Large intestine (tissue), 3 donors: Measurements from ENCODE around the gene JPH4. TPM values are rescaled to one million over a fixed set of nuclear protein-coding genes. Genes with fewer than 3 reads are reported as not detected.

Source experiments
- DNase-seq, 2 donors: peaks; one replicate each; pipeline versions ENCODE4 v3.0.0 to v3.0.0-alpha.2; 2013
- H3K27ac ChIP-seq: one replicate; pipeline ENCODE4 v1.5.1; 2013; ENCODE audit warnings: low read length
- H3K27me3 ChIP-seq: 2 replicates; pipeline ENCODE4 v1.6.1; 2013; ENCODE audit warnings: low read length; ENCODE audit not compliant: control insufficient read depth, insufficient read depth
- H3K36me3 ChIP-seq: 2 replicates; pipeline ENCODE4 v1.6.1; 2013; ENCODE audit warnings: low read length; ENCODE audit not compliant: control insufficient read depth, insufficient read depth
- H3K4me1 ChIP-seq: one replicate; pipeline ENCODE4 v1.6.1; 2013; ENCODE audit warnings: low read length; ENCODE audit not compliant: control insufficient read depth, insufficient read depth
- H3K4me3 ChIP-seq: one replicate; pipeline ENCODE4 v1.5.1; 2013; ENCODE audit warnings: low read length
- H3K9me3 ChIP-seq: one replicate; pipeline ENCODE4 v1.6.1; 2013; ENCODE audit warnings: mild to moderate bottlenecking, low read depth, low read length, moderate library complexity; ENCODE audit not compliant: control insufficient read depth
- WGBS: methylation state at CpG from one replicate; pipeline ENCODE4 v1.1.5; 2013; ENCODE audit warnings: low lambda C conversion rate; ENCODE audit not compliant: insufficient coverage; 5-methylcytosine and 5-hydroxymethylcytosine counted together
- polyA plus RNA-seq: library from polyadenylated mRNA; unstranded; fragments of 120-200 nt; gene quantifications from one replicate; pipeline ENCODE4 v1.2.1, GENCODE V29; 2013

The JPH4 gene
- polyA plus RNA-seq, 1 donor = 6.6 TPM

GRCh38 chr14:23557521-23557920 is 21.1 kb downstream of the JPH4 start:
- peak overlapping the region; percentile 87 for H3K4me3 ChIP-seq
- H3K27me3 ChIP-seq = no peaks in the 10 kb centered on the region
- peak overlapping the region; percentile 94 for H3K27ac ChIP-seq
- H3K4me1 ChIP-seq = peaks cover 31% of the 10 kb centered on the region
- H3K9me3 ChIP-seq = no peaks in the 10 kb centered on the region
- WGBS = 33% methylated on average over 1 of the region's 2 CpGs
- H3K36me3 ChIP-seq = peaks cover 36% of the 10 kb centered on the region
- DNase-seq = no peak

DNA sequence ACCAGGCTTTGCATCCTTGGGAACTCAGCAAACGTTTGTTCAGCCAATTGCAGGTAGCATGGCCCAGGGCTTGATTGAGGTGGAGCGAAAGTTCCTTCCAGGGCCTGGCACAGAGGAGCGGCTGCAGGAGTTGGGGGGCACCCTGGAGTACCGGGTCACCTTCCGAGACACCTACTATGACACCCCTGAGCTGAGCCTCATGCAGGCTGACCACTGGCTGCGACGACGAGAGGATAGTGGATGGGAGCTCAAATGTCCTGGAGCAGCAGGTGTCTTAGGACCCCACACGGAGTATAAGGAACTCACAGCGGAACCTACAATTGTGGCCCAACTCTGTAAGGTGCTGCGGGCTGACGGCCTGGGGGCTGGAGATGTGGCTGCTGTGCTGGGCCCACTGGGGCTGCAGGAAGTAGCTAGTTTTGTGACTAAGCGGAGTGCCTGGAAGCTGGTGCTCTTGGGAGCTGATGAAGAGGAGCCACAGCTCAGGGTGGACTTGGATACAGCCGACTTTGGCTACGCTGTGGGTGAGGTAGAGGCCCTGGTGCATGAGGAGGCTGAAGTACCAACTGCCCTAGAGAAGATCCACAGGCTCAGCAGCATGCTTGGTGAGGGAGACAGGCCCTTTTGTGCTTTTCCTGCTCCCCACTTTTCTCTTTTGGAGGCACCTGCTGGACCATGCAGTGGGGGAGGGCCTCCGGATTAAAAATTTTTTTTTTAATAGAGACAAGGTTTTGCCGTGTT is 21.7 kb downstream of the JPH4 start:
- no peaks in the 10 kb centered on the region for H3K9me3 ChIP-seq
- peak in 1 of 2 donors; percentile 45 for DNase-seq
- H3K4me3 ChIP-seq = peak overlapping the region; percentile 87
- WGBS = no CpG with 5 or more reads among the region's 17 CpGs
- H3K4me1 ChIP-seq = peaks cover 31% of the 10 kb centered on the region
- H3K27me3 ChIP-seq = no peaks in the 10 kb centered on the region
- H3K36me3 ChIP-seq = peaks cover 30% of the 10 kb centered on the region
- peak overlapping the region; percentile 94 for H3K27ac ChIP-seq

DNA sequence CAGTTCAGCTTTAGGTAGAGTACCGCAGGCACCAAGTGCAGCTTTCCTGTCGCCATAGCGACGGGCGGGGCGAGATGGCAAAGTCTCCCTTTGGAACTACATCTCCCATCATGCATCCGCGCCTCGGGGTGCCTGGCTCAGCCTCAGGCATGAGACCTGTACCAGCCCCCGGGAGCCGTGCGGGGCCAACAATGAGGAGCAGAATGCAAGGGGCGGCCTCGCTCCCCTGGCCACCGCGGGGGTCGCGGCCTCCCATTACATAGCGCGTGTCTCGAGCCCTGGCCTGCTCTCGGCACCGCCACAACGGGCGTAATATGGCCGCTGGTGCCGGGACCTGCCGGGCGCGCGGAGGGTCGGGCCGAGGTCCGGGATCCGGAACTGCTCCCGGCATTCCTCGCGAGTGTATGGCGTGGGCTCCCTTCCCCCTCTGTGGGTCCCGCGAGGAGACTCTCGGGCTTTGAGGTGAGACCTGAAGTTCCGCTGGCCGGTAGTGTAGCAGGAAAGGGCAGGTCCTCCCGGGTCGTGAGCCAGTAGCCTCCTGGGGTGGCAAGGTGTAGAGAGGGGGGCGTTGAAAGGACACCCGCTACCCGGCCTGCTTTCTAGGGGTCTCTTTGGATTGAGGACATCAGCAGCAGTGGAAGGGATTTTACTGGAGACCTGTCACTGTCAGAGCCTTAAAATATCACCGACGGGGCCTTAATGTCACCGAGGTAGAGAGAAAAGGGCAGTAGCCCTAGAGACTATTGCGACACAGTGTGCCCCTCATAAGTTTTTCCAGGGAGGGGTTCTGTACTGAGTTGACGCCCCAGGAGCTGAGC is 22.5 kb downstream of the JPH4 start, which contains the start of gene THTPA:
Gene THTPA (plus strand): TSS at position 390 of the 818 bp plus-strand sequence. CDS start 487 bp downstream, outside the sequence.
- Histone ChIP-seq H3K36me3 (peaks cover 22% of the 10 kb centered on the region), H3K27ac (peak within 1 kb of the TSS; percentile 94), H3K27me3 (no peaks in the 10 kb centered on the region), H3K4me3 (peak within 1 kb of the TSS; percentile 87), H3K4me1 (peaks cover 31% of the 10 kb centered on the region), H3K9me3 (peaks cover 2% of the 10 kb centered on the region)
- WGBS = no CpG with 5 or more reads among the region's 54 CpGs
- peak; percentile 90 to 96 for DNase-seq

GRCh38 chr14:23555533-23555881 is 23.1 kb downstream of the JPH4 start:
- WGBS = no CpG with 5 or more reads among the region's 14 CpGs
- Histone ChIP-seq H3K4me1 (peaks cover 33% of the 10 kb centered on the region), H3K27ac (peak overlapping the region; percentile 94)

DNA sequence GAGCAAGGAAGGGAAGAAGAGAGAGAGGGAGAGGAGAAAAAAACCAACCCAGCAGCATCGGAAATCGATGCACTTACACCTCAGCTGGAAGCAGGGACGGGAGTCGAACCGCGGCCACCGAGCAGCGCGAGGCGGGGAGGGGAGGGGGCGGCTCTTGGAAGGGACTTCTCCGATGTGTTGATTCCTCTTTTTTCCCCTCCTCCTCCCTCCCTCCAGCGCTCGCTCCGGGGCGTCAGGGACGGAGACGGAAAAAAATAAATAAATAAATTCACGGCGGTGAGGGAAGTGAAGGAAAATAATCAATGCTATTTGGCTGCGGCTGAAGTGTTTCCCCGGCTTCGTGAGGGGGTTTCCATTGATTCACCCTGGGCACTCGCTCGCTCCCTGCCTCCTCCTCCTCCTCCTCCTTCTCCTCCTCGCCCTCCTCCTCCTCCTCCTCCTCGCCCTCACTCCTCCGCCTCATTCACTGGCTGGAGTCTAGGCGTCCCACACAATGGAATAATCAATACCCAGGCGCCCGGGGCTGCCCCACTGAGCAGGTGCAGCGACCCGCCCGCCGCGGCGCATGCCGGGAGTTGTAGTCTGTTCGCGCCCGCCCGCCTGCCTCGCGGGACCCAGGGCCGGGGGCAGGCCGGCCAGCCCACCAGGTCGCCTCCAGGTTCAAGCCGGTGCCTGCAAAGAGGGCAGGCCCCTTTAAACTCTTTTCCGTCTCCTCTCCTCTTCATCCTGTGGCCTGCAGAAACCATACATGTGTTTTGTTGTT is 27.1 kb downstream of the JPH4 start, which contains the start of gene ZFHX2:
Gene ZFHX2 (minus strand): TSS at position 500 of the 763 bp plus-strand sequence. CDS start 16,440 bp downstream, outside the sequence.
- Histone ChIP-seq H3K27ac (peak within 1 kb of the TSS; percentile 46), H3K36me3 (no peaks in the 10 kb centered on the region), H3K9me3 (peaks cover 5% of the 10 kb centered on the region), H3K4me3 (peak within 1 kb of the TSS; percentile 72), H3K4me1 (peaks cover 9% of the 10 kb centered on the region), H3K27me3 (peaks cover 15% of the 10 kb centered on the region)
- DNase-seq = peak; percentile 53 to 84
- WGBS = 0% methylated on average over 3 of the region's 49 CpGs

More at GRCh38 chr14:23555533-23555881, 23.1 kb downstream of the JPH4 start:
- Histone ChIP-seq H3K36me3 (peaks cover 19% of the 10 kb centered on the region), H3K4me3 (peak overlapping the region; percentile 87), H3K9me3 (peaks cover 5% of the 10 kb centered on the region), H3K27me3 (peaks cover 4% of the 10 kb centered on the region)
- no peak for DNase-seq

GRCh38 chr14:23550812-23551265 is 27.8 kb downstream of the JPH4 start:
- H3K27ac ChIP-seq = peak overlapping the region; percentile 46
- no peak for DNase-seq
- peak overlapping the region; percentile 72 for H3K4me3 ChIP-seq
- no CpG with 5 or more reads among the region's 37 CpGs for WGBS
- peaks cover 5% of the 10 kb centered on the region for H3K9me3 ChIP-seq
- peaks cover 9% of the 10 kb centered on the region for H3K4me1 ChIP-seq
- no peaks in the 10 kb centered on the region for H3K36me3 ChIP-seq
- peaks cover 15% of the 10 kb centered on the region for H3K27me3 ChIP-seq

- DNase-seq = no peak
- H3K36me3 ChIP-seq = no peaks in the 10 kb centered on the region
- H3K27ac ChIP-seq = no peak overlapping the region
- no CpG with 5 or more reads among the region's 12 CpGs for WGBS
- peaks cover 8% of the 10 kb centered on the region for H3K4me1 ChIP-seq
- peaks cover 5% of the 10 kb centered on the region for H3K9me3 ChIP-seq
- peaks cover 15% of the 10 kb centered on the region for H3K27me3 ChIP-seq
- H3K4me3 ChIP-seq = peak overlapping the region; percentile 72
Measured at GRCh38 chr14:23550131-23550811, 28.3 kb downstream of the JPH4 start.

DNA sequence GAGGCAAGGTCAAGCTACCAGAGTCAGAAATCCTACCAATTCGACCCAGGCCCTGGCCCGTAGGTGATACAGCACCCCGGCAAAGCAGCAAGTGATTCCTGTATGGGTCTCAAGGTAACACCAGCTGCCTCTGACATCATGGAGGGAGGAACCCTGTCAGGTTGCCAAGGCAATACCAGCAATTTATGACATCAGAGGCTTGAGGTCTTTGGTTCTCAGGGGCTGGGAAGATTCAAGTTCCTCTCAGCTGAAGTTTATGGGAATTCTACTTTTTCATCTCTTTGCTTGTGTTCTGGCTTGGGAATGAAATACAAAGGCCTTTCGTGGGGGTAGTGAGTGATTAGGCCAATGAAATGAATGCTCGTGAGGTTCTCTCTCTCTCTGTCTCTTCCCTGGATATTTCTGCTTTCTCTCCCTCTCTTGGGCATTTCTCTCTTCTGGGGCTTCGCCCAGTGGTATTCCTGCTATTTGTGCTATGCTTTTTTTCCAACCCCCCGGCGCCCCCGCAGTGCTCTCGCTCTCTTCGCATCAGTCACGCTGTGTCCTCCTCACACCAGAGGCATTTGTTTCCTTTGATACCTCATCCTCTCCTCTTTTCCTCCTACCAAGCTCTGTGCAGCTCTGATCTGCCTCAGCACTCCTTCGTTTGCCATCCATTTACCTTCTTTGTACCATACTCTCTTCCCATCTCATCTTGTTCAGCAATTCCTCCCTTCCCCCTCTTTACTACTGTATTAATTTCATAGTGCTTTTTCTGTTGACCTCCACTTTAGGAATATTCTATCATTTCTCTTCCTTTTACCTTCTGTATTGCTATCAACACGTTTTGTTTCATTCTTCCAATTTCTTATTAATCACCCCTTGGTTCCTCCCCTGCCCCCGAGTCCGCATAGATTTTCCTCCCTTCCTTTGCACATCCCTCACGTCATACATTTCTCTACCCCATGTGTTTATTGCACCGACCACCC is 30.0 kb downstream of the JPH4 start:
- peaks cover 5% of the 10 kb centered on the region for H3K9me3 ChIP-seq
- peaks cover 17% of the 10 kb centered on the region for H3K4me1 ChIP-seq
- H3K4me3 ChIP-seq = no peak overlapping the region
- WGBS = 71% methylated on average over 13 of the region's 18 CpGs
- H3K27ac ChIP-seq = no peak overlapping the region
- DNase-seq = no peak
- no peaks in the 10 kb centered on the region for H3K36me3 ChIP-seq
- peaks cover 15% of the 10 kb centered on the region for H3K27me3 ChIP-seq

DNA sequence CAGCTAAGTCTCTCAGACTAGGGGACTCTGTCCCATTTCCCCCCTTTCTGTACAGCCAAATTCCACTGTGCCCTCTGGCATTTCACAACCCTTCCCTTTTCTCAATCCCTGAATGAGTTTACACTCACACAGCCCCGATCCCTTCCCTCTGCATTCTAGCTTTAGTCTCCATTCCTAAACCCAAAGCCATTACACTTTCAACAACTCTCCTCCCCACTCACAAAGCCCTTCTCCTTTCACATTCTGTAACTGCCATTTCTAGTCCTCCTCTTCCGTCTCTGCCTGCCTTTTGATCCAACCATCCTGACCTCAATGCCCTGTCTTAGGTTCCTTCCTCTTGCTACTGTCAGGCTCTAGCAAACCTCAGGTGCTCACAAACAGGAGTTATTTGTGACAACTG is 30.7 kb downstream of the JPH4 start:
- WGBS = 83% methylated on average over 1 of the region's 2 CpGs
- Histone ChIP-seq H3K27ac (no peak overlapping the region), H3K9me3 (peaks cover 5% of the 10 kb centered on the region), H3K36me3 (no peaks in the 10 kb centered on the region), H3K4me1 (peaks cover 17% of the 10 kb centered on the region), H3K4me3 (no peak overlapping the region), H3K27me3 (peaks cover 15% of the 10 kb centered on the region)
- DNase-seq = no peak
